Peyer's patch (tissue), 4 donors: Measurements from ENCODE around the gene MAX.

Experiments used
- CTCF ChIP-seq, 6 experiments: fragments of 450-650 bp in 4 of 6; fragments of 200-600 bp in 2 of 6; sonication (generic) in 1 of 6; IDR thresholded peaks; one replicate each; pipeline ENCODE4 v1.5.1; 2017 to 2019; ENCODE audit warnings: antibody characterized with exemption in 6 of 6, mild to moderate bottlenecking in 3 of 6, moderate library complexity in 1 of 6
- POLR2A ChIP-seq, 2 donors: fragments of 450-650 bp; IDR thresholded peaks; one replicate each; pipeline ENCODE4 v1.5.1; 2017; ENCODE audit warnings: antibody characterized with exemption in 2 of 2, mild to moderate bottlenecking in 2 of 2, moderate library complexity in 2 of 2

GRCh38 chr14:65142914-65143625 lies 40.8 kb upstream of the MAX start:
- TF ChIP-seq POLR2A (IDR thresholded peaks at IDR 0.05) (no peak), CTCF (IDR thresholded peaks at IDR 0.05) (no peak)
